MCF 10A (cell line): Measurements from ENCODE around the gene GLRX. TPM values are rescaled to one million over a fixed set of nuclear protein-coding genes. Genes with fewer than 3 reads are reported as not detected.

Experiments
- BruUV-seq: library from RNA; stranded (reverse); fragments of 400-500 nt; replicated peaks from 2 replicates; lab custom pipeline; 2021; lab: Mats Ljungman, UMichigan
- CTCF ChIA-PET: fragments of 300-600 bp; sonication (Branson Sonifier 250); formaldehyde crosslinking; extraction: SDS; loops from one replicate; lab custom pipeline; 2021; ENCODE audit warnings: antibody characterized with exemption, inconsistent platforms; lab: Yijun Ruan, JAX
- POLR2A ChIA-PET: fragments of 300-600, 350-650 bp; sonication (Branson Sonifier 250); formaldehyde crosslinking; extraction: SDS; loops from one replicate; lab custom pipeline; 2020; ENCODE audit warnings: antibody characterized with exemption, inconsistent platforms; lab: Yijun Ruan, JAX
- DNase-seq: peaks from one replicate; pipeline ENCODE4 v3.0.0-alpha.2; 2018; ENCODE audit not compliant: unreplicated experiment
- H3K27ac Mint-ChIP-seq: one replicate; pipeline ENCODE4 v1.8.0; 2022; ENCODE audit warnings: mild to moderate bottlenecking, low read depth, mixed read lengths; ENCODE audit not compliant: unreplicated experiment
- H3K27me3 Mint-ChIP-seq: one replicate; pipeline ENCODE4 v1.8.0; 2022; ENCODE audit warnings: mixed read lengths; ENCODE audit not compliant: insufficient read depth, unreplicated experiment
- H3K36me3 Mint-ChIP-seq: one replicate; pipeline ENCODE4 v1.8.0; 2022; ENCODE audit warnings: mild to moderate bottlenecking, moderate library complexity, mixed read lengths; ENCODE audit not compliant: insufficient read depth, unreplicated experiment
- H3K4me1 Mint-ChIP-seq: one replicate; pipeline ENCODE4 v1.8.0; 2022; ENCODE audit warnings: mixed read lengths; ENCODE audit not compliant: insufficient read depth, unreplicated experiment
- H3K4me3 Mint-ChIP-seq: one replicate; pipeline ENCODE4 v1.8.0; 2022; ENCODE audit warnings: mild to moderate bottlenecking, moderate library complexity, mixed read lengths; ENCODE audit not compliant: unreplicated experiment
- H3K9me3 Mint-ChIP-seq: one replicate; pipeline ENCODE4 v1.8.0; 2022; ENCODE audit warnings: mixed read lengths; ENCODE audit not compliant: unreplicated experiment
- CTCF ChIP-seq: fragments of 200-600 bp; IDR thresholded peaks from one replicate; pipeline ENCODE4 v1.8.0; 2022; ENCODE audit warnings: antibody characterized with exemption, mild to moderate bottlenecking; ENCODE audit not compliant: unreplicated experiment
- intact Hi-C: fragments of 100-400 bp; cut with micrococcal nuclease; formaldehyde crosslinking; loops from 2 replicates; pipeline ENCODE4 v1.14.1; 2022
- total RNA-seq: library from RNA; stranded (reverse); gene quantifications from 2 replicates; pipeline ENCODE4 v1.2.3, GENCODE V29; 2022

The GLRX gene
- total RNA-seq, 1 experiment from 2014 or later = 41.4 TPM

- CTCF ChIA-PET = interaction anchor here (0.6 to 6.8 kb wide), 23 partner anchors 14 to 522 kb away, joined by 3 to 50 read pairs (median 4); partner anchors contain the start of gene RFESD
- peak overlapping the region; percentile 95 for H3K4me3 Mint-ChIP-seq
- no peaks in the 10 kb centered on the region for H3K27me3 Mint-ChIP-seq
- H3K27ac Mint-ChIP-seq = peak overlapping the region; percentile 92
- H3K36me3 Mint-ChIP-seq = peaks cover 17% of the 10 kb centered on the region
- intact Hi-C loops = no loop called here
- H3K9me3 Mint-ChIP-seq = no peaks in the 10 kb centered on the region
- peaks cover 42% of the 10 kb centered on the region for H3K4me1 Mint-ChIP-seq
- no peak for TF ChIP-seq CTCF
- POLR2A ChIA-PET = interaction anchor here (0.6 to 4.0 kb wide), 28 partner anchors 9 to 779 kb away, joined by 3 to 55 read pairs (median 4); partner anchors contain the start of genes ARSK, RFESD, RHOBTB3 and SKIC3
- TSS peak; percentile 83 for BruUV-seq
- no peak for DNase-seq
These were observed 752 bp upstream of the GLRX start for GRCh38 chr5:95823218-95823737.

- no peak for TF ChIP-seq CTCF
- H3K4me3 Mint-ChIP-seq = peak overlapping the region; percentile 95
- H3K27me3 Mint-ChIP-seq = no peaks in the 10 kb centered on the region
- peak overlapping the region; percentile 92 for H3K27ac Mint-ChIP-seq
- peaks cover 23% of the 10 kb centered on the region for H3K36me3 Mint-ChIP-seq
- BruUV-seq = no TSS peak
- H3K9me3 Mint-ChIP-seq = no peaks in the 10 kb centered on the region
- ChIA-PET CTCF (interaction anchor here (0.7 to 6.8 kb wide), 12 partner anchors 10 to 523 kb away, joined by 3 to 50 read pairs (median 4); partner anchors contain the start of gene RFESD), POLR2A (interaction anchor here (0.6 to 4.0 kb wide), 24 partner anchors 10 to 780 kb away, joined by 3 to 55 read pairs (median 6); partner anchors contain the start of genes ARSK, RFESD, RHOBTB3 and SKIC3)
- peaks cover 42% of the 10 kb centered on the region for H3K4me1 Mint-ChIP-seq
- intact Hi-C loops = loop anchor here (1.0 kb wide), 2 partner anchors 20 to 41 kb away; no protein-coding TSS in a partner anchor
- DNase-seq = peak; percentile 49
These were observed 434 bp downstream of the GLRX start for GRCh38 chr5:95822043-95822541.

GRCh38 chr5:95821110-95822021 lies 1.2 kb downstream of the GLRX start:
- CTCF ChIA-PET = interaction anchor here (1.1 to 6.8 kb wide), 7 partner anchors 9 to 40 kb away, joined by 3 to 50 read pairs (median 4); no protein-coding TSS in a partner anchor
- peaks cover 42% of the 10 kb centered on the region for H3K4me1 Mint-ChIP-seq
- TF ChIP-seq CTCF = no peak
- intact Hi-C loops = loop anchor here (1.0 kb wide), 2 partner anchors 21 to 40 kb away; no protein-coding TSS in a partner anchor
- peaks cover 27% of the 10 kb centered on the region for H3K36me3 Mint-ChIP-seq
- H3K4me3 Mint-ChIP-seq = peak overlapping the region; percentile 95
- DNase-seq = no peak
- POLR2A ChIA-PET = interaction anchor here (0.5 to 4.0 kb wide), 15 partner anchors 12 to 1115 kb away, joined by 3 to 55 read pairs (median 6); partner anchors contain the start of genes ARSK, LNPEP, RFESD and SKIC3
- BruUV-seq = TSS peak; percentile 54
- H3K27ac Mint-ChIP-seq = peak overlapping the region; percentile 92
- H3K9me3 Mint-ChIP-seq = no peaks in the 10 kb centered on the region
- no peaks in the 10 kb centered on the region for H3K27me3 Mint-ChIP-seq
